Trophoblast cell (in vitro differentiated cells and primary cell): ENCODE results near the gene TBC1D5.
A peak's percentile ranks its signal among the peaks of the same experiment; 100 is the strongest.

ENCODE experiments used
- DNase-seq, 2 donors: peaks; one replicate each; pipeline ENCODE4 v3.0.0-alpha.2; 2016
- H2AFZ ChIP-seq: 2 replicates; pipeline ENCODE4 v1.6.1; 2013; ENCODE audit warnings: low read length, moderate library complexity, mild to moderate bottlenecking; ENCODE audit not compliant: insufficient read depth, poor library complexity
- H2AK5ac ChIP-seq: 2 replicates; pipeline ENCODE4 v1.6.1; 2013; ENCODE audit warnings: mild to moderate bottlenecking, low read length
- H2BK120ac ChIP-seq: 2 replicates; pipeline ENCODE4 v1.6.1; 2013; ENCODE audit warnings: low read length, mild to moderate bottlenecking, moderate library complexity; ENCODE audit not compliant: insufficient read depth, poor library complexity
- H2BK12ac ChIP-seq: 2 replicates; pipeline ENCODE4 v1.6.1; 2013; ENCODE audit warnings: mild to moderate bottlenecking, low read length, moderate library complexity
- H2BK5ac ChIP-seq: 2 replicates; pipeline ENCODE4 v1.6.1; 2013; ENCODE audit warnings: low read length, low read depth, moderate library complexity, mild to moderate bottlenecking; ENCODE audit not compliant: poor library complexity
- H3K14ac ChIP-seq: 2 replicates; pipeline ENCODE4 v1.6.1; 2013; ENCODE audit warnings: mild to moderate bottlenecking, low read length
- H3K18ac ChIP-seq: 2 replicates; pipeline ENCODE4 v1.6.1; 2013; ENCODE audit warnings: mild to moderate bottlenecking, low read length
- H3K23ac ChIP-seq: 2 replicates; pipeline ENCODE4 v1.6.1; 2013; ENCODE audit warnings: low read length
- H3K27ac ChIP-seq: 2 replicates; pipeline ENCODE4 v1.5.1; 2013; ENCODE audit warnings: low read depth, mild to moderate bottlenecking, inconsistent platforms, low read length, moderate library complexity
- H3K27me3 ChIP-seq: 2 replicates; pipeline ENCODE4 v1.6.1; 2013; ENCODE audit warnings: inconsistent platforms, mild to moderate bottlenecking, low read length, moderate library complexity; ENCODE audit not compliant: insufficient read depth
- H3K36me3 ChIP-seq, 2 experiments: 1 replicate in 1 of 2; 2 replicates in 1 of 2; pipeline ENCODE4 v1.6.1; 2013; ENCODE audit warnings: low read length in 2 of 2, mild to moderate bottlenecking in 2 of 2, moderate library complexity in 1 of 2; ENCODE audit not compliant: insufficient read depth in 2 of 2, control insufficient read depth in 1 of 2
- H3K4ac ChIP-seq: 2 replicates; pipeline ENCODE4 v1.6.1; 2013; ENCODE audit warnings: low read depth, mild to moderate bottlenecking, low read length, moderate library complexity
- H3K4me1 ChIP-seq, 2 experiments: 1 replicate in 1 of 2; 2 replicates in 1 of 2; pipeline ENCODE4 v1.6.1; 2013; ENCODE audit warnings: low read length in 2 of 2, mild to moderate bottlenecking in 2 of 2, moderate library complexity in 1 of 2; ENCODE audit not compliant: insufficient read depth in 2 of 2, control insufficient read depth in 1 of 2
- H3K4me2 ChIP-seq: 2 replicates; pipeline ENCODE4 v1.6.1; 2013; ENCODE audit warnings: inconsistent platforms, mild to moderate bottlenecking, low read length, moderate library complexity
- H3K4me3 ChIP-seq: 2 replicates; pipeline ENCODE4 v1.5.1; 2013; ENCODE audit warnings: mild to moderate bottlenecking, low read depth, low read length, inconsistent platforms
- H3K79me1 ChIP-seq: one replicate; pipeline ENCODE4 v1.6.1; 2013; ENCODE audit warnings: low read length
- H3K79me2 ChIP-seq: 2 replicates; pipeline ENCODE4 v1.6.1; 2013; ENCODE audit warnings: low read length, mild to moderate bottlenecking; ENCODE audit not compliant: control insufficient read depth, insufficient read depth, poor library complexity
- H3K9ac ChIP-seq: 2 replicates; pipeline ENCODE4 v1.6.1; 2013; ENCODE audit warnings: mild to moderate bottlenecking, low read length
- H3K9me3 ChIP-seq: 2 replicates; pipeline ENCODE4 v1.6.1; 2013; ENCODE audit warnings: low read depth, mild to moderate bottlenecking, control low read depth, inconsistent platforms, low read length; ENCODE audit not compliant: insufficient read depth
- H4K12ac ChIP-seq: 2 replicates; pipeline ENCODE4 v1.6.1; 2013; ENCODE audit warnings: low read depth, mild to moderate bottlenecking, low read length, moderate library complexity
- H4K8ac ChIP-seq: 2 replicates; pipeline ENCODE4 v1.6.1; 2013; ENCODE audit warnings: low read depth, mild to moderate bottlenecking, low read length, moderate library complexity
- H4K91ac ChIP-seq: one replicate; pipeline ENCODE4 v1.6.1; 2013; ENCODE audit warnings: low read depth, mild to moderate bottlenecking, low read length, moderate library complexity
- WGBS: extraction: QIAGEN DNeasy Blood & Tissue Kit; methylation state at CpG from one replicate; pipeline ENCODE4 v1.1.7; 2013; ENCODE audit warnings: missing lambda C conversion rate; ENCODE audit not compliant: insufficient read length, insufficient coverage; ENCODE audit errors: extremely low coverage; 5-methylcytosine and 5-hydroxymethylcytosine counted together

Gene TBC1D5

GRCh38 chr3:17387108-17387507 is 355.3 kb downstream of the TBC1D5 start:
- Histone ChIP-seq H3K27ac (no peak overlapping the region), H3K27me3 (no peaks in the 10 kb centered on the region), H2AK5ac (no peak overlapping the region), H3K79me1 (no peaks in the 10 kb centered on the region), H3K18ac (no peak overlapping the region), H2AFZ (no peak overlapping the region), H4K91ac (no peak overlapping the region), H4K12ac (no peak overlapping the region), H3K4ac (no peak overlapping the region), H3K4me3 (no peak overlapping the region), H3K9me3 (no peaks in the 10 kb centered on the region), H3K79me2 (no peaks in the 10 kb centered on the region), H2BK5ac (no peak overlapping the region), H3K23ac (no peak overlapping the region), H2BK120ac (no peak overlapping the region), H3K14ac (no peak overlapping the region), H3K9ac (no peak overlapping the region), H3K4me2 (no peak overlapping the region), H2BK12ac (no peak overlapping the region), H3K36me3 (no peaks in the 10 kb centered on the region), H4K8ac (no peak overlapping the region), H3K4me1 (no peaks in the 10 kb centered on the region)
- no CpG with 5 or more reads among the region's 1 CpG for WGBS
- DNase-seq = no peak

- Histone ChIP-seq H3K27me3 (no peaks in the 10 kb centered on the region), H3K9me3 (no peaks in the 10 kb centered on the region), H3K4me3 (no peak overlapping the region), H3K79me1 (no peaks in the 10 kb centered on the region), H3K18ac (no peak overlapping the region), H4K12ac (no peak overlapping the region), H3K23ac (no peak overlapping the region), H3K36me3 (no peaks in the 10 kb centered on the region), H2BK12ac (no peak overlapping the region), H3K9ac (no peak overlapping the region), H3K27ac (no peak overlapping the region), H2BK5ac (no peak overlapping the region), H4K91ac (no peak overlapping the region), H3K4me2 (no peak overlapping the region), H4K8ac (no peak overlapping the region), H2AFZ (no peak overlapping the region), H3K4me1 (no peaks in the 10 kb centered on the region), H3K14ac (no peak overlapping the region), H2AK5ac (no peak overlapping the region), H3K79me2 (no peaks in the 10 kb centered on the region), H2BK120ac (no peak overlapping the region), H3K4ac (no peak overlapping the region)
- no peak for DNase-seq
- no CpG with 5 or more reads among the region's 8 CpGs for WGBS
Measured at GRCh38 chr3:17386432-17386831, 356.0 kb downstream of the TBC1D5 start.

- no CpG with 5 or more reads among the region's 3 CpGs for WGBS
Measured at GRCh38 chr3:17384567-17385296, 357.7 kb downstream of the TBC1D5 start.

GRCh38 chr3:17373304-17373703 is 369.1 kb downstream of the TBC1D5 start:
- no peak overlapping the region for H3K14ac ChIP-seq
- H2BK5ac ChIP-seq = no peak overlapping the region
- no peak overlapping the region for H3K4me3 ChIP-seq
- H2AFZ ChIP-seq = no peak overlapping the region
- H3K4me2 ChIP-seq = no peak overlapping the region
- H3K36me3 ChIP-seq = no peaks in the 10 kb centered on the region
- no peaks in the 10 kb centered on the region for H3K9me3 ChIP-seq
- H3K23ac ChIP-seq = no peak overlapping the region
- H4K12ac ChIP-seq = no peak overlapping the region
- no peaks in the 10 kb centered on the region for H3K79me2 ChIP-seq
- H2BK120ac ChIP-seq = no peak overlapping the region
- DNase-seq = no peak
- no peaks in the 10 kb centered on the region for H3K27me3 ChIP-seq
- H4K8ac ChIP-seq = no peak overlapping the region
- no peak overlapping the region for H2BK12ac ChIP-seq
- no peaks in the 10 kb centered on the region for H3K79me1 ChIP-seq
- no peak overlapping the region for H4K91ac ChIP-seq
- no peak overlapping the region for H3K4ac ChIP-seq
- H3K27ac ChIP-seq = no peak overlapping the region
- H3K9ac ChIP-seq = no peak overlapping the region
- H2AK5ac ChIP-seq = no peak overlapping the region
- WGBS = no CpG with 5 or more reads among the region's 1 CpG
- H3K4me1 ChIP-seq = no peaks in the 10 kb centered on the region
- H3K18ac ChIP-seq = no peak overlapping the region

More at GRCh38 chr3:17384567-17385296, 357.7 kb downstream of the TBC1D5 start:
- H2BK5ac ChIP-seq = no peak overlapping the region
- H3K9me3 ChIP-seq = no peaks in the 10 kb centered on the region
- H3K79me2 ChIP-seq = no peaks in the 10 kb centered on the region
- no peak overlapping the region for H3K27ac ChIP-seq
- H3K4me2 ChIP-seq = no peak overlapping the region
- H3K79me1 ChIP-seq = no peaks in the 10 kb centered on the region
- H4K8ac ChIP-seq = no peak overlapping the region
- no peaks in the 10 kb centered on the region for H3K27me3 ChIP-seq
- H3K4me3 ChIP-seq = no peak overlapping the region
- no peaks in the 10 kb centered on the region for H3K4me1 ChIP-seq
- no peak overlapping the region for H2BK120ac ChIP-seq
- no peak overlapping the region for H3K14ac ChIP-seq
- H3K18ac ChIP-seq = no peak overlapping the region
- no peak overlapping the region for H2AFZ ChIP-seq
- peak in 1 of 2 donors; percentile 89 for DNase-seq
- H3K4ac ChIP-seq = no peak overlapping the region
- H3K36me3 ChIP-seq = no peaks in the 10 kb centered on the region
- H4K12ac ChIP-seq = no peak overlapping the region
- H2BK12ac ChIP-seq = no peak overlapping the region
- H3K23ac ChIP-seq = no peak overlapping the region
- no peak overlapping the region for H3K9ac ChIP-seq
- no peak overlapping the region for H2AK5ac ChIP-seq
- no peak overlapping the region for H4K91ac ChIP-seq
